Measurements from ENCODE around the gene RIN3. TPM values are rescaled to one million over a fixed set of nuclear protein-coding genes. Genes with fewer than 3 reads are reported as not detected.

RIN3 gene
- total RNA-seq, 1 experiment from 2014 or later = 1.5 TPM

DNA sequence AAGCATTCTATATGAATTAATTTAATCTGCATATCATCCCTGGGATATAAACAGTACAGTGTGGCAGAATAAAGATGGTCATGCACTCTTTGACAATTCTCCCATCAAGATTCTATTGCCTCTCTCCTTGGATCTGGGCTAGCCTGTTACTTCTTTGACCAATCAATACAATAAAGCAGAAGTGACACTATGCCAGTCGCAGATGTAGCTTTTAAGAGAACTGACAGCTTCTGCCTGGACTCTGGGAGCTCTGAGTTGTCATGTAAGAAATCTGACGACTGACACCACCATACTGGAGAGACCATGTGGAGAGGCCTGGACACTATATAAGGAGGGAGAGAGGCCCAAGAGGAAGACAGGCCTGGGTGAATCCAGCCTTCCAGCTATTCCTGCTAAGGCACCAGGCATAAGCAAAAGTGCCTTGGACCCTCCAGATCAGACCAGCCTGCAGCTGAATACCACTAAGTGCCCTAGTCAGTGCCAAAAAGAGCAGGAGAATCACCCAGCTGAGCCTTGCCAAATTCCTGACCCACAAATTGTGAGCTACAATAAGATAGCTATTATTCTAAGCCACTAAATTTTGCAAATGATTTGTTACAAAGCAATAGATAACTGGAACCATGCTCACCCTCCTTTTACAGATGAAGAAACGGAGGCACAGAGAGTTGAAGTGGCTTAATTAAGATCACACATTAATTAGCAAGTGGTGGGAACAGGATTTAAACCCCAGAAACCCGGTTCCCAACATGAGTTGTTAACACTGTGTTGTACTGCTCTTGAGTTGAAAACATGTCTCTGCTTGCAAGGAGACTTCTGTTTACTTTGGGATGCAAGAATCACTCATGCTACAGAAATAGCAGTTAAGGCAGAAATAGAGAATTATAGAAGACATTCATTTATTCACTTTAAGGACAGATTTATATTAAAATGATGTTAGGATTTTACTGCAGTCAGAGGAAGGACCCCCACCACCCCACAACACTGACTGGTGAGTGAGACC lies 84.6 kb downstream of the RIN3 start:
- Mint-ChIP-seq H3K4me3 (no peak overlapping the region), H3K9me3 (no peaks in the 10 kb centered on the region), H3K27me3 (ENCODE audit: low read depth) (peaks cover 4% of the 10 kb centered on the region; the same call in 1 of the 2 replicates), H3K36me3 (ENCODE audit: insufficient read depth in 1 of 3, low read depth in 3 of 3) (no peaks in the 10 kb centered on the region), H3K27ac (peak overlapping the region in 1 of 3 experiments; percentile 13; a peak in 1 of 7 replicates), H3K4me1 (0 out of 4 replicates have a peak, but pooled peaks cover 0 to 5% of the 10 kb centered on the region in 2 experiments)
- no peak overlapping the region for H4K91ac ChIP-seq (ENCODE audit: insufficient read length, low read depth, low read length)
- no peak overlapping the region for H2BK15ac ChIP-seq (ENCODE audit: low read depth, low read length)
- no peak overlapping the region for H2AFZ ChIP-seq (ENCODE audit: low read length)
- H3K18ac ChIP-seq (ENCODE audit: insufficient read length, low read depth, low read length) = no peak overlapping the region
- H3K4me2 ChIP-seq (ENCODE audit: insufficient read depth, insufficient read length, low read length) = no peak overlapping the region
- no peak overlapping the region for H3K9ac ChIP-seq (ENCODE audit: extremely low read depth, insufficient read length, low read length)
- H3K14ac ChIP-seq (ENCODE audit: insufficient read depth, low read length) = no peak overlapping the region
- H3K4me1 ChIP-seq (ENCODE audit: insufficient read depth, low read length) = no peaks in the 10 kb centered on the region
- no peak overlapping the region for H3K56ac ChIP-seq (ENCODE audit: insufficient read length, low read depth, low read length)
- no peak overlapping the region for H3T11ph ChIP-seq (ENCODE audit: low read length)
- no peaks in the 10 kb centered on the region for H3K79me1 ChIP-seq (ENCODE audit: insufficient read depth, low read depth, low read length, poor library complexity, severe bottlenecking)
- no peaks in the 10 kb centered on the region for H4K20me1 ChIP-seq (ENCODE audit: control insufficient read depth, insufficient read depth, insufficient read length)
- H3K4ac ChIP-seq (ENCODE audit: low read depth, low read length) = no peak overlapping the region
- no peaks in the 10 kb centered on the region for H3K79me2 ChIP-seq (ENCODE audit: insufficient read depth, low read length)
- no CpG with 5 or more reads among the region's 4 CpGs for WGBS (ENCODE audit: extremely low coverage, insufficient read length, low lambda C conversion rate)
- H2BK120ac ChIP-seq (ENCODE audit: low read depth, low read length, poor library complexity, severe bottlenecking) = no peak overlapping the region
- no peaks in the 10 kb centered on the region for H3K27me3 ChIP-seq (ENCODE audit: insufficient read depth, low read length)
- no peak overlapping the region for H4K5ac ChIP-seq (ENCODE audit: insufficient read length, low read depth, low read length)
- DNase-seq = no peak
- no peaks in the 10 kb centered on the region for H3K9me3 ChIP-seq (ENCODE audit: control insufficient read depth, low read depth, low read length)
- no peak overlapping the region for H3K23ac ChIP-seq (ENCODE audit: insufficient read length, low read depth, low read length)
- no peak overlapping the region for H2BK5ac ChIP-seq (ENCODE audit: insufficient read length, low read length)
- no peak for TF ChIP-seq CTCF (conservative IDR thresholded peaks at IDR 0.05)
- H3K27ac ChIP-seq (ENCODE audit: insufficient read length, low read depth, low read length) = no peak overlapping the region
- H4K8ac ChIP-seq (replicated peaks; ENCODE audit: insufficient read length, low read depth, low read length) = no peak overlapping the region
- no peak overlapping the region for H2BK20ac ChIP-seq (ENCODE audit: low read depth, low read length, poor library complexity, severe bottlenecking)
- H2AK5ac ChIP-seq (ENCODE audit: insufficient read length, low read length) = no peak overlapping the region
- no peaks in the 10 kb centered on the region for H3K23me2 ChIP-seq (ENCODE audit: insufficient read length, low read depth, low read length, poor library complexity, severe bottlenecking)
- H2BK12ac ChIP-seq (ENCODE audit: insufficient read length, low read depth, low read length) = no peak overlapping the region
